ENCODE measurements around the gene BIRC2.

- TF ChIP-seq, protein P1, sequence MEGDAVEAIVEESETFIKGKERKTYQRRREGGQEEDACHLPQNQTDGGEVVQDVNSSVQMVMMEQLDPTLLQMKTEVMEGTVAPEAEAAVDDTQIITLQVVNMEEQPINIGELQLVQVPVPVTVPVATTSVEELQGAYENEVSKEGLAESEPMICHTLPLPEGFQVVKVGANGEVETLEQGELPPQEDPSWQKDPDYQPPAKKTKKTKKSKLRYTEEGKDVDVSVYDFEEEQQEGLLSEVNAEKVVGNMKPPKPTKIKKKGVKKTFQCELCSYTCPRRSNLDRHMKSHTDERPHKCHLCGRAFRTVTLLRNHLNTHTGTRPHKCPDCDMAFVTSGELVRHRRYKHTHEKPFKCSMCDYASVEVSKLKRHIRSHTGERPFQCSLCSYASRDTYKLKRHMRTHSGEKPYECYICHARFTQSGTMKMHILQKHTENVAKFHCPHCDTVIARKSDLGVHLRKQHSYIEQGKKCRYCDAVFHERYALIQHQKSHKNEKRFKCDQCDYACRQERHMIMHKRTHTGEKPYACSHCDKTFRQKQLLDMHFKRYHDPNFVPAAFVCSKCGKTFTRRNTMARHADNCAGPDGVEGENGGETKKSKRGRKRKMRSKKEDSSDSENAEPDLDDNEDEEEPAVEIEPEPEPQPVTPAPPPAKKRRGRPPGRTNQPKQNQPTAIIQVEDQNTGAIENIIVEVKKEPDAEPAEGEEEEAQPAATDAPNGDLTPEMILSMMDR (conservative IDR thresholded peaks at IDR 0.05 in 1 of 2, IDR thresholded peaks at IDR 0.05 in 1 of 2; ENCODE audit: low read depth in 1 of 2, low read length in 2 of 2) = no peak
- TF ChIP-seq EZH2 (IDR thresholded peaks at IDR 0.05; ENCODE audit: low read length, missing control alignments) = no peak
Observed at GRCh38 chr11:102338479-102339010, 8.5 kb upstream of the BIRC2 start.
